HCT116 (cell line): ENCODE measurements around the gene CNPY1. TPM values are rescaled to one million over a fixed set of nuclear protein-coding genes. Genes with fewer than 3 reads are reported as not detected.

ENCODE experiments used
- ATAC-seq: fragments of 200-7000 bp; cut with Tn5 transposase; 2 replicates; pipeline ENCODE4 v1.9.1; 2020; ENCODE audit warnings: mild to moderate bottlenecking, moderate library complexity
- BruUV-seq: library from RNA; stranded (reverse); fragments of 400-500 nt; replicated peaks from 2 replicates; lab custom pipeline; 2021; lab: Mats Ljungman, UMichigan
- CTCF ChIA-PET: fragments of 300-600 bp; sonication (Branson Sonifier 250); formaldehyde crosslinking; loops from one replicate; lab custom pipeline; 2021; ENCODE audit warnings: antibody characterized with exemption; lab: Charles Lee
- POLR2A ChIA-PET: fragments of 300-600, 350-600 bp; sonication (Branson Sonifier 250); formaldehyde crosslinking; loops from one replicate; lab custom pipeline; 2021; ENCODE audit warnings: antibody characterized with exemption; lab: Charles Lee
- RAD21 ChIA-PET, 2 experiments: fragments of 300-600 bp; sonication (Branson Sonifier 250); formaldehyde crosslinking; loops; one replicate each; lab custom pipeline; 2023; ENCODE audit warnings: low total read pairs in 2 of 2; ENCODE audit not compliant: uncharacterized antibody in 2 of 2, unreplicated experiment in 2 of 2, low non-redundant PET in 1 of 2; lab: Charles Lee
- DNase-seq: peaks from one replicate; pipeline ENCODE4 v3.0.0-alpha.2; 2010; ENCODE audit warnings: low read depth, low spot score
- H2AFZ ChIP-seq: fragments of 200-600 bp; shearing (Covaris generic), sonication (generic); 2 replicates; pipeline ENCODE4 v1.6.1; 2017; ENCODE audit warnings: low read depth, mixed run types, mixed read lengths, antibody characterized with exemption, low read length; ENCODE audit not compliant: poor library complexity, severe bottlenecking
- H3K27ac ChIP-seq: 2 replicates; pipeline ENCODE4 v1.5.1; 2012; ENCODE audit warnings: low read depth, low read length
- H3K27me3 ChIP-seq: fragments of 200-600 bp; sonication (generic); 2 replicates; pipeline ENCODE4 v1.6.1; 2016; ENCODE audit warnings: mixed run types, low read length, mixed read lengths; ENCODE audit not compliant: insufficient read depth
- H3K36me3 ChIP-seq, 2 experiments: fragments of 200-500 bp in 1 of 2; fragments of 200-600 bp in 1 of 2; sonication (Bioruptor generic) in 1 of 2; sonication (generic) in 1 of 2; 2 replicates each; pipeline versions ENCODE4 v1.5.1 to v1.6.1; 2014 to 2016; ENCODE audit warnings: low read length in 2 of 2, inconsistent platforms in 1 of 2, mixed read lengths in 1 of 2, mixed run types in 1 of 2; ENCODE audit not compliant: insufficient read depth in 2 of 2, control insufficient read depth in 1 of 2
- H3K4me1 ChIP-seq, 2 experiments: fragments of 200-600 bp in 1 of 2; sonication (generic) in 1 of 2; 2 replicates each; pipeline versions ENCODE4 v1.5.1 to v1.6.1; 2012 to 2017; ENCODE audit warnings: low read length in 2 of 2, inconsistent platforms in 1 of 2, mild to moderate bottlenecking in 1 of 2, mixed read lengths in 1 of 2, mixed run types in 1 of 2, moderate library complexity in 1 of 2; ENCODE audit not compliant: insufficient read depth in 2 of 2, control insufficient read depth in 1 of 2
- H3K4me2 ChIP-seq: fragments of 200-600 bp; sonication (generic); 2 replicates; pipeline ENCODE4 v1.6.1; 2017; ENCODE audit warnings: mixed run types, low read length, mixed read lengths
- H3K4me3 ChIP-seq, 2 experiments: fragments of 200-600 bp in 1 of 2; sonication (generic) in 1 of 2; replicated peaks in 1 of 2; 2 replicates each; pipeline ENCODE4 v1.5.1; 2011 to 2016; ENCODE audit warnings: low read length in 2 of 2, control low read depth in 1 of 2, low read depth in 1 of 2, mild to moderate bottlenecking in 1 of 2, mixed read lengths in 1 of 2, mixed run types in 1 of 2
- H3K79me2 ChIP-seq: fragments of 200-600 bp; sonication (generic); 2 replicates; pipeline ENCODE4 v1.6.1; 2017; ENCODE audit warnings: mild to moderate bottlenecking, mixed run types, low read length, moderate library complexity, mixed read lengths; ENCODE audit not compliant: insufficient read depth
- H3K9ac ChIP-seq: fragments of 200-600 bp; sonication (generic); 2 replicates; pipeline ENCODE4 v1.6.1; 2016; ENCODE audit warnings: low read length, mixed read lengths
- H3K9me2 ChIP-seq: fragments of 200-600 bp; sonication (generic), shearing (Covaris generic); 2 replicates; pipeline ENCODE4 v1.6.1; 2017; ENCODE audit warnings: mixed run types, mild to moderate bottlenecking, moderate library complexity; ENCODE audit not compliant: insufficient read depth
- H3K9me3 ChIP-seq, 2 experiments: fragments of 200-500 bp in 1 of 2; fragments of 200-600 bp in 1 of 2; sonication (Bioruptor generic) in 1 of 2; sonication (generic) in 1 of 2; 2 replicates each; pipeline ENCODE4 v1.6.1; 2014 to 2017; ENCODE audit warnings: low read length in 2 of 2, mixed read lengths in 2 of 2, inconsistent platforms in 1 of 2, low read depth in 1 of 2, mild to moderate bottlenecking in 1 of 2, mixed run types in 1 of 2, moderate library complexity in 1 of 2; ENCODE audit not compliant: control insufficient read depth in 1 of 2, insufficient read depth in 1 of 2
- H4K20me1 ChIP-seq: fragments of 200-600 bp; sonication (generic), shearing (Covaris generic); 2 replicates; pipeline ENCODE4 v1.6.1; 2017; ENCODE audit warnings: mixed run types, mild to moderate bottlenecking, moderate library complexity; ENCODE audit not compliant: insufficient read depth
- CBX3 ChIP-seq: IDR thresholded peaks from 2 replicates; pipeline ENCODE4 v1.6.1; 2012; ENCODE audit warnings: low read depth
- CEBPB ChIP-seq: IDR thresholded peaks from 2 replicates; pipeline ENCODE4 v1.6.1; 2012; ENCODE audit warnings: low read depth
- CTCF ChIP-seq, 3 experiments: fragments of 200-600 bp in 1 of 3; sonication (generic) in 1 of 3; IDR thresholded peaks in 2 of 3; conservative IDR thresholded peaks in 1 of 3; 2 replicates each; pipeline ENCODE4 v1.5.1; 2012 to 2017; ENCODE audit warnings: low read depth in 2 of 3, low read length in 2 of 3, antibody characterized with exemption in 1 of 3, borderline replicate concordance in 1 of 3, control low read depth in 1 of 3, mild to moderate bottlenecking in 1 of 3, mixed read lengths in 1 of 3, mixed run types in 1 of 3, moderate library complexity in 1 of 3; ENCODE audit not compliant: insufficient read depth in 1 of 3
- EZH2 ChIP-seq: fragments of 200-600 bp; sonication (generic); IDR thresholded peaks from 2 replicates; pipeline ENCODE4 v1.6.1; 2017; ENCODE audit warnings: antibody characterized with exemption, mixed run types
- EZH2phosphoT487 ChIP-seq: fragments of 200-600 bp; IDR thresholded peaks from 2 replicates; pipeline ENCODE4 v1.6.1; 2018; ENCODE audit warnings: antibody characterized with exemption, borderline replicate concordance
- FOSL1 ChIP-seq: IDR thresholded peaks from 2 replicates; pipeline ENCODE4 v1.6.1; 2012; ENCODE audit warnings: low read depth
- JUND ChIP-seq: IDR thresholded peaks from 2 replicates; pipeline ENCODE4 v1.6.1; 2012
- POLR2AphosphoS5 ChIP-seq: IDR thresholded peaks from 2 replicates; pipeline ENCODE4 v1.6.1; 2011; ENCODE audit warnings: mild to moderate bottlenecking, low read depth, low read length, moderate library complexity
- RAD21 ChIP-seq: IDR thresholded peaks from 2 replicates; pipeline ENCODE4 v1.6.1; 2012; ENCODE audit warnings: low read depth, mild to moderate bottlenecking
- SIN3A ChIP-seq: IDR thresholded peaks from 2 replicates; pipeline ENCODE4 v1.6.1; 2012; ENCODE audit warnings: low read depth
- SRF ChIP-seq: IDR thresholded peaks from 2 replicates; pipeline ENCODE4 v1.6.1; 2012; ENCODE audit warnings: low read depth
- TCF7L2 ChIP-seq: IDR thresholded peaks from 2 replicates; pipeline ENCODE4 v1.7.0; 2011; ENCODE audit warnings: borderline replicate concordance, inconsistent platforms; ENCODE audit not compliant: insufficient read depth, insufficient read length; ENCODE audit errors: extremely low read depth
- YY1 ChIP-seq: IDR thresholded peaks from 2 replicates; pipeline ENCODE4 v1.6.1; 2011; ENCODE audit warnings: low read length, low read depth, moderate library complexity, mild to moderate bottlenecking; ENCODE audit not compliant: insufficient replicate concordance; ENCODE audit errors: extremely low read depth
- ZNF274 ChIP-seq: fragments of 200-500 bp; sonication (Bioruptor generic); IDR thresholded peaks from 2 replicates; pipeline ENCODE4 v1.6.1; 2014; ENCODE audit warnings: mild to moderate bottlenecking, low read depth, low read length, inconsistent platforms
- intact Hi-C: fragments of 100-400 bp; cut with micrococcal nuclease; formaldehyde crosslinking; loops from 2 replicates; pipeline ENCODE4 v1.10.0; 2022
- total RNA-seq: library from RNA; stranded (reverse); gene quantifications from one replicate; pipeline ENCODE4 v1.2.1, GENCODE V29; 2021; ENCODE audit not compliant: unreplicated experiment
- TF ChIP-seq, protein P1 (sequence below): IDR thresholded peaks from 2 replicates; pipeline ENCODE4 v1.6.1; 2012

The CNPY1 gene
- total RNA-seq, 1 experiment from 2014 or later, result not detected

GRCh38 chr7:155457544-155458110 is 88.7 kb downstream of the CNPY1 start:
- Histone ChIP-seq H3K79me2 (no peaks in the 10 kb centered on the region), H3K4me2 (peak overlapping the region; percentile 92), H3K27ac (peak overlapping the region; percentile 40; the same call in 1 of the 2 replicates), H3K4me1 (peaks cover 0 to 12% of the 10 kb centered on the region in 2 experiments; a peak in 3 of 4 replicates), H4K20me1 (no peaks in the 10 kb centered on the region), H3K9ac (no peak overlapping the region), H3K27me3 (no peaks in the 10 kb centered on the region), H2AFZ (peak overlapping the region; percentile 100), H3K9me3 (no peaks in the 10 kb centered on the region), H3K9me2 (no peaks in the 10 kb centered on the region), H3K36me3 (no peaks in the 10 kb centered on the region), H3K4me3 (peak overlapping the region in 1 of 2 experiments; percentile 66; a peak in 2 of 4 replicates)
- ChIA-PET CTCF (interaction anchor here (1.0 kb wide), 1 partner anchor 101 kb away, joined by 3 read pairs; no protein-coding TSS in a partner anchor), RAD21 (no interaction called here), POLR2A (no interaction called here)
- BruUV-seq, result no TSS peak
- no peak for DNase-seq
- TF ChIP-seq ZNF274 (no peak), SRF (no peak), YY1 (no peak), POLR2AphosphoS5 (no peak), FOSL1 (no peak)
- peak; percentile 24 for ATAC-seq
- intact Hi-C loops, result no loop called here

GRCh38 chr7:155456738-155457543 is 89.4 kb downstream of the CNPY1 start:
- Histone ChIP-seq H3K36me3 (no peaks in the 10 kb centered on the region), H3K9me3 (no peaks in the 10 kb centered on the region), H3K9me2 (no peaks in the 10 kb centered on the region), H3K4me2 (peak overlapping the region; percentile 92), H3K27ac (peak overlapping the region; percentile 40; the same call in 1 of the 2 replicates), H3K4me1 (peaks cover 0 to 12% of the 10 kb centered on the region in 2 experiments; a peak in 3 of 4 replicates), H3K79me2 (no peaks in the 10 kb centered on the region), H3K9ac (peak overlapping the region; percentile 63), H3K4me3 (peak overlapping the region; percentile 53 to 66), H2AFZ (peak overlapping the region; percentile 100), H3K27me3 (no peaks in the 10 kb centered on the region), H4K20me1 (no peaks in the 10 kb centered on the region)
- ChIA-PET POLR2A (no interaction called here), CTCF (interaction anchor here (1.0 kb wide), 1 partner anchor 100 kb away, joined by 3 read pairs; no protein-coding TSS in a partner anchor), RAD21 (no interaction called here)
- ATAC-seq (peak; percentile 89), DNase-seq (no peak)
- no TSS peak for BruUV-seq
- intact Hi-C loops, result no loop called here
- no peak for TF ChIP-seq ZNF274
- TF ChIP-seq FOSL1, result no peak
- no peak for TF ChIP-seq EZH2phosphoT487
- TF ChIP-seq CBX3, result 0 out of 2 replicates have a peak, but pooled peaks have one; percentile 70
- TF ChIP-seq TCF7L2, result no peak
- TF ChIP-seq RAD21, result no peak
- no peak for TF ChIP-seq JUND
- TF ChIP-seq EZH2, result no peak
- TF ChIP-seq, protein P1, sequence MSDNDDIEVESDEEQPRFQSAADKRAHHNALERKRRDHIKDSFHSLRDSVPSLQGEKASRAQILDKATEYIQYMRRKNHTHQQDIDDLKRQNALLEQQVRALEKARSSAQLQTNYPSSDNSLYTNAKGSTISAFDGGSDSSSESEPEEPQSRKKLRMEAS, result peak; percentile 97
- TF ChIP-seq CTCF (IDR thresholded peaks at IDR 0.05 in 2 of 3, conservative IDR thresholded peaks at IDR 0.05 in 1 of 3; ENCODE audit: borderline replicate concordance in 1 of 3, insufficient read depth in 1 of 3, low read depth in 2 of 3, low read length in 2 of 3), result no peak
- TF ChIP-seq CEBPB, result no peak
- no peak for TF ChIP-seq SIN3A
